NCI-H187 treated with DMSO at 0.1 percent for 48 hours (cell line): ENCODE measurements around the gene CCT5.

Experiments used
- DNase-seq: peaks from one replicate; lab custom pipeline; 2025; lab: John Stamatoyannopoulos, UW

Gene CCT5

GRCh38 chr5:10249948-10250805 lies at the start of gene CCT5:
Gene CCT5, plus strand, starts transcription at chr5:10250280. Its CDS starts 61 bp downstream, at chr5:10250341.
- peak; percentile 94 for DNase-seq

GRCh38 chr5:10201223-10201868 lies 48.7 kb upstream of the CCT5 start:
- DNase-seq: no peak

GRCh38 chr5:10202089-10202910 lies 47.8 kb upstream of the CCT5 start:
- no peak for DNase-seq

GRCh38 chr5:10209004-10209403 lies 41.1 kb upstream of the CCT5 start:
- no peak for DNase-seq

- peak; percentile 86 for DNase-seq
Measured at GRCh38 chr5:10213316-10213715, 36.8 kb upstream of the CCT5 start.

- DNase-seq: no peak
Measured at GRCh38 chr5:10214041-10214440, 36.0 kb upstream of the CCT5 start.

GRCh38 chr5:10215366-10215765 lies 34.7 kb upstream of the CCT5 start:
- DNase-seq: no peak

GRCh38 chr5:10216107-10216506 lies 34.0 kb upstream of the CCT5 start:
- no peak for DNase-seq

- DNase-seq: no peak
Measured at GRCh38 chr5:10218658-10219057, 31.4 kb upstream of the CCT5 start.

- no peak for DNase-seq
Measured at GRCh38 chr5:10219068-10219467, 31.0 kb upstream of the CCT5 start.

GRCh38 chr5:10220248-10220647 lies 29.8 kb upstream of the CCT5 start:
- DNase-seq: no peak

- no peak for DNase-seq
Measured at GRCh38 chr5:10222326-10222725, 27.8 kb upstream of the CCT5 start.

GRCh38 chr5:10227379-10227778 lies 22.7 kb upstream of the CCT5 start:
- DNase-seq: no peak

- no peak for DNase-seq
Measured at GRCh38 chr5:10228288-10228687, 21.8 kb upstream of the CCT5 start.

- DNase-seq: no peak
Measured at GRCh38 chr5:10229306-10230048, 20.6 kb upstream of the CCT5 start.

- no peak for DNase-seq
Measured at GRCh38 chr5:10232386-10232785, 17.7 kb upstream of the CCT5 start.

- no peak for DNase-seq
Measured at GRCh38 chr5:10233011-10233410, 17.1 kb upstream of the CCT5 start.

GRCh38 chr5:10233505-10233904 lies 16.6 kb upstream of the CCT5 start:
- no peak for DNase-seq

GRCh38 chr5:10235350-10235749 lies 14.7 kb upstream of the CCT5 start:
- DNase-seq: no peak

- DNase-seq: no peak
Measured at GRCh38 chr5:10243660-10244240, 6.3 kb upstream of the CCT5 start.

GRCh38 chr5:10244342-10244944 lies 5.6 kb upstream of the CCT5 start:
- no peak for DNase-seq
